GM18499 (cell line): Measurements from ENCODE around the gene PPP1R1B.

Experiments
- ATAC-seq: cut with Tn5 transposase; IDR thresholded peaks from one replicate; pipeline ENCODE4 v1.9.1; 2021; ENCODE audit warnings: moderate number of reproducible peaks; ENCODE audit not compliant: insufficient read depth, unreplicated experiment

PPP1R1B gene

DNA sequence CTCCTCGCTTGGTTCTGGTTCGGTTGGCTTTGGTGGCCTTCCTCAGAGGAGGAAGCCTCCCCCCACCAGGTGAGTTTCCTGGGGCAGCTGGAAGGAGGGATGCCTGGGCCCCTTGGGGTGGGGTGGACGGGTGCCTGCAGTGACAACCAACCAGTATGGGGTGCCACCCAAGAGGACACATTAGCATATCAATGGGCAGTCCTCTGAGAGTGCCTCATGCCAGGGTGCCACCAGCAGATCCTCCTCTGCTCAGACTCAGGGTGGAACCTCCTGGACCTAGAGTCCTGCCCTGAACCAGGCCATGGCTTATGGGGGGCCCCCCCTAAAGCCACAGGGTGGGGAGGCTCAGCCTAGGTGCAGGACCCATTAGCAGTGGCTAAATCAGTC lies 2.7 kb downstream of the PPP1R1B start:
- no peak for ATAC-seq

GRCh38 chr17:39629898-39630297 lies 3.1 kb downstream of the PPP1R1B start:
- no peak for ATAC-seq

DNA sequence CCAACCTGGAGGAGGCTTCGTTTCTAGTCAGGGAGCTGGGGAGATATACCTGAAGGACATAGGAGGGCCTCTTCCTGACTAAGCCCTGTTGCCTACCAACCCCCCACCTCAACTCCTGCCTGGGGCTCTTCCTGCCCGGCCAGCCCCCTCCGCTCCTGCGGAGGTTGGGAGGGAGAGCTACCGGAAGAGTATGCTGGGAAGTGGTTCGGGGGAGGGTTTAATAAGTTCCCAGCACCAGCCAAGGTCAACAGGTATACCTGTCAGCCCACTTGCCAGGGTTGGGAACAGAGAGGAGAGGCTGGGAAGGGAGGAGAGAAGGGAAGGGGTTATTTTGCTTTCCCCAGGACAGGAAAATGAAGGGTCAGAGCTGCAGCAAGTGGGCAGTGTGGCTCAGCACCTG lies 4.7 kb downstream of the PPP1R1B start:
- ATAC-seq: no peak

DNA sequence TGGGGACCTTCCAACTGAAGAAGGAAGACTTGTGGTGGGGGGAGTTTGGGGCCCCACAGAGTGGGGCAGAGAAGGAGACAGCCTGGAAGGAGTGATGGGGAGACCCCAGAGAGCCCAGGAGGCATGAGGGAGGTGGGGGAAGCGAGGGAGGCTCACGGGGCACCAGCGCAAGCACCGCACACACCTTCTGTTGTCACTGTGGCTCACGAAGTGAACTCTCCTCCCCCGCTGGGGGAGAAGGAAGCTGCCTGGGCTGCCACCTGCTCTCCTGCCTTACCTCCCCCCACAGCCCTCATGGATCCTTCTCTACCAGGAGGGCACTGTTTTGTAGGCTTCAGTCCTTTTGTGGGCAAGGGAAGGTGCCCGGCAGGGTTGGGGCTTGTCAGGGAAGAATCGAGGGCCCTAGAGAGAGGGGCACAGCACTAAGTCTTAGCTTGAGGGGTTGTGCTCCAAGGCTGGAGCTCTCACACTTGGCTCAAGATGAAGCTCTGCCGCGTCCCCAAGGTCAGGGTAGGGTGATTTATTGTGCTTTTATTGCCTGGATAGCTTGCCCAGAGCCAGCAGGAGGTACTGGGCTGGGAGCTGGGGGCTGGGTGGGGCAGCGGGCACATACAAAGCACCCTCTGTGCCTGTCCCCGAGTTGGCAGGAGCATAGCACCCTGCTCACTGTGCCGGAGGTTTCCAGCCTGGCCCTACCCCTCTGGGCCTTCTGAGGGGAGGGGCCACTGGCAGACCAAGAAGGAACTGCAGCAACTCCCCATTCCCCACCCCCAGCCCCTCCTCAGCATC lies 5.6 kb downstream of the PPP1R1B start:
- no peak for ATAC-seq

GRCh38 chr17:39633570-39634183 lies 6.9 kb downstream of the PPP1R1B start:
- no peak for ATAC-seq

DNA sequence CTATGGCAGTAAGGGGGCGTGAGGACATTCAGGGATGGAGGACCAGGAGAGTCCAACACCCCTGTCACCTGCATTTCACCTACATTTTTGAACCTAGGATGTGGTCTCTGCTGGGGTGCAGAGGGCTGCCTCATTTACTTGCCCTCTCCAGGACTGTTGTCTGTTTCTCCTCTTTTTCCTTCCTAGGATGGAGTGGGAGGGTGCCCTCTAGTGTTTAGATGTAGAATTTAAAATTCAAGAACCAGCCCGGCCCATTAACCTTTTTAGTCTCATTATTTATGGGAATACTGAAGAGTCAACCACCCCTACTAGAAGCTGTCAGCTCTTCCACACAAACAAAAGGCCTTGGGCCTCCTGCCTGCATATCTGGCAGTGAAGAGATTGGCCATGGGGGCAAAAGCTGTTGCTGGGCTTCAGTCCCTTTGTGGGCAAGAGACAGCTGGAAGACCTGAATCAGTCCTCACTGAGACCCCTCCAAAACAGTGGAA lies 7.7 kb downstream of the PPP1R1B start:
- ATAC-seq: no peak

DNA sequence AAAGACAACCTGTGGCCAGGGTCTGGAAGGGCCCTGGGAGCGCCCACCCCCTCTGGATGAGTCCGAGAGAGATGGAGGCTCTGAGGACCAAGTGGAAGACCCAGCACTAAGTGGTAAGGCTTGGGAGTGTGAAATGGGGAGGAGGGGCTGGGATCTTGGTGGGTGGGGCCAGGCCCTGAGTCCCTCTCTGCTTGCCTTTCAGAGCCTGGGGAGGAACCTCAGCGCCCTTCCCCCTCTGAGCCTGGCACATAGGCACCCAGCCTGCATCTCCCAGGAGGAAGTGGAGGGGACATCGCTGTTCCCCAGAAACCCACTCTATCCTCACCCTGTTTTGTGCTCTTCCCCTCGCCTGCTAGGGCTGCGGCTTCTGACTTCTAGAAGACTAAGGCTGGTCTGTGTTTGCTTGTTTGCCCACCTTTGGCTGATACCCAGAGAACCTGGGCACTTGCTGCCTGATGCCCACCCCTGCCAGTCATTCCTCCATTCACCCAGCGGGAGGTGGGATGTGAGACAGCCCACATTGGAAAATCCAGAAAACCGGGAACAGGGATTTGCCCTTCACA lies 8.9 kb downstream of the PPP1R1B start:
- no peak for ATAC-seq

GRCh38 chr17:39636587-39636926 lies 9.8 kb downstream of the PPP1R1B start:
- no peak for ATAC-seq

- no peak for ATAC-seq
Measured at GRCh38 chr17:39636927-39637736, 10.4 kb downstream of the PPP1R1B start, which contains the start of gene STARD3. Gene STARD3 (plus strand): TSS chr17:39637144. CDS start chr17:39653532, 16,388 bp downstream.

DNA sequence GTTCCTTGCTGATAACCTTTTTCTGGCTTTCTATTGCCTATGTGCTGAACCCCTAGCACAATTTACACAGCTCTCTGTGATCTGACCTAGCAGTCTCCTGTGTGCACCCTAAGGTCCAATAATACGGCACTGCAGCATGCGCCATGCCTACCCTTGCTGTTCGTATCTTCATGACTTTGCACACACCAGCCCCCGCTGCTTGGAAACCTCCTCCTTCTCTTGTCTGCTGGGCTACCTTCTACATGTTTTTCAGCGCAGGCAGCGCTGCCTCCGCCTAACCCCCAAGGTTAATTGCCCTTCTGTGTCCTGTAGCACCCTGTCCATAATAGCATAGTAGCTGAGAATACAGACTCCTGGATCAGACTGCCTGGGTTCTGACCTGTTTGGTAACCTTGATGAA lies 11.6 kb downstream of the PPP1R1B start:
- ATAC-seq: no peak

DNA sequence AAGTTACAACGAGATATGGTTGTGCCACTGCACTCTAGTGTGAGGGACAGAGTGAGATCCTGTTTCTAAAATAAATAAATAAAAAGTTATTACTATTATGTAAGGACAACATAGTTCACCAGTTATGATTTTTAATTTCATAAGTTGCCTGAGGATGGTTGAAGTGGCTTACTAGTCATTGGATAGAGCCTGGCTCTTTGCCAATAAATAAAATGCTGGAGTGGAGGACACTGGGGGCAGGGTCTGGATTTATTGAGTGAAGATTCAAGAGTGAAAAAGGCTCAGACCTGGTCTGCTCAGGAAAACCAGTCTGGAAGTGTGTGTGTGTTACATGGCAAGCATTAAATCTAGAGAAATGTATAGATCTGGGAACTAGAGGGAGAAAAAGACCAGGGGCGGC lies 12.3 kb downstream of the PPP1R1B start:
- ATAC-seq: no peak

DNA sequence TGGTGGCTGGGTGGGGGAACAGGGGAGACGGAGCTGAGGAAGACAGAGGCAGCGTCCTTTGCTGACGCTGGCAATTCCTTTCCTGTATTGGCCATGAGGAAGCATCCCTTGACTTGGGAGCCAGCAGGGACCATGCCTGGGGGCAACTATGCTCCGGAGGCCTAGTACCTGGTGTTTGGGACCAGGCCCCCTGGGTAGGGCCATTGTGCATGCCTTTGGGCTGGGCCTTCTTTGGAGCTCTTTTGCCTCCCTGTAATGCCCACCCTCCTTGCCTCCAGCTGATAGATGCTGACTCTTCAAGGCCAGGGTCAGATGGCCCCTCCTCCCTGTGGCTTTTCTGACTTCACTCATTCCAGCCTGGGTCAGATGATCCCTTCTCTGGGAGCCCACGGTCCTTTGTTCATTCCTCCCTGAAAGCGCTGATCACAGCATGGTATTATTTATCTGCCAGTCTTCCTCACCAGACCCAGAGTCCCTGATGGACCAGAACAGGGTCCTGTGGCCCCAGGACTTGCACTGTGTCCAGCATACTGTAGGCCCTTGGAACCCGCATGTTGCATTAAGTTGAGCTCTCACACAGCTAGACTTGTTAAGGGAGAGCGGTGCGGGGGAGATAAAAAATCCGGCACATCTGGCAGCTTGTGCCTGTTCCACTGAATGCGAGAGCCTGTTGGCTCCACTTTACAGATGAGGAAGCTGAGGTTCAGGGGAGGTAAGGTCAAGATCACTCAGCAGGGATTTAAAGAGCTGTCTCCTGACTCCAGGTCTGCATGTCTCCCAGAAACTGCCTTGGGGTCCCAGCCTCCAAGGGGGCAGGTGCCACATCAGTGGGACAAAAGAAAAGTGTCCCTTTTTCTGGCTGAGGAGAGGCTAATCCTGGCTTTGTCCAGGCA lies 13.1 kb downstream of the PPP1R1B start:
- ATAC-seq: no peak

DNA sequence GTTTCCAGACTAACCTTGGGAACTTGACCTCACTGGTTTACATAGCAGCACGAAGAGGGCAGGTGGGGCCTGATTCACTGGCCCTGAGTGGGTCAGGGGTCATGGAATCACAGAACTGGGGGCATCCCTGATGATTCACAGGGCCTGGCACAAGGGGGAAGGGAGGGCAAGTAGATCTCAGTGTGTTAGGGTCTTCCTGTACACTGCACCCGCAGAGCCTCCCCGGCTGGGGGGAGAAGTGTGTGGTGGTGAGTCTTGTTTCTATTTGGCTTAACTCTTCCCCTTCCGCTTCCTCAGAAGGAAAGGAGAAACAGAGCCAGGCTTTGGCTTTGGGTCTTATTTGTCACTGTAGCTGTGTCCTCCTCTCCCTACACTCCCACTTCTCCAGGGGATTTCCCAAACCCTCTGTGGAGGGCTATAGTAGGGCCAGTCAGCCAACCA lies 13.9 kb downstream of the PPP1R1B start:
- no peak for ATAC-seq

DNA sequence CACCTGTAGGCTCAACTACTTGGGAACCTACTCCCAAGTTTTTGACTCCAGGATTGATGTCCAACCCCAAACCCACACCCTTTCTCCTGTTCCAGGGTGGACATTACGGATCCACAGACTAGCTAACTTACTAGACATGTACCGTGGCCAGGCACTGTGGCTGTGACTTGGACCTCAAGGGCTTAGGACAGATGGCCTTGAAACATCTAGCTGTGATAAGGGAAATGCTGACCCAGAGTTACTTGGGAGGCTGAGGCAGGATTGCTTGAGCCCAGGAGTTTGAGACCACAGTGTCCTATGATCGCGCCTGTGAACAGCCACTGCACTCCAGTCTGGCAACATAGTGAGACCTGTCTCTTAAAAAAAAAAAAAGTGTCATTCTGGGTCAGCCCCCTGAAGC lies 14.3 kb downstream of the PPP1R1B start:
- ATAC-seq: no peak

- ATAC-seq: no peak
Measured at GRCh38 chr17:39641883-39642282, 15.1 kb downstream of the PPP1R1B start.

DNA sequence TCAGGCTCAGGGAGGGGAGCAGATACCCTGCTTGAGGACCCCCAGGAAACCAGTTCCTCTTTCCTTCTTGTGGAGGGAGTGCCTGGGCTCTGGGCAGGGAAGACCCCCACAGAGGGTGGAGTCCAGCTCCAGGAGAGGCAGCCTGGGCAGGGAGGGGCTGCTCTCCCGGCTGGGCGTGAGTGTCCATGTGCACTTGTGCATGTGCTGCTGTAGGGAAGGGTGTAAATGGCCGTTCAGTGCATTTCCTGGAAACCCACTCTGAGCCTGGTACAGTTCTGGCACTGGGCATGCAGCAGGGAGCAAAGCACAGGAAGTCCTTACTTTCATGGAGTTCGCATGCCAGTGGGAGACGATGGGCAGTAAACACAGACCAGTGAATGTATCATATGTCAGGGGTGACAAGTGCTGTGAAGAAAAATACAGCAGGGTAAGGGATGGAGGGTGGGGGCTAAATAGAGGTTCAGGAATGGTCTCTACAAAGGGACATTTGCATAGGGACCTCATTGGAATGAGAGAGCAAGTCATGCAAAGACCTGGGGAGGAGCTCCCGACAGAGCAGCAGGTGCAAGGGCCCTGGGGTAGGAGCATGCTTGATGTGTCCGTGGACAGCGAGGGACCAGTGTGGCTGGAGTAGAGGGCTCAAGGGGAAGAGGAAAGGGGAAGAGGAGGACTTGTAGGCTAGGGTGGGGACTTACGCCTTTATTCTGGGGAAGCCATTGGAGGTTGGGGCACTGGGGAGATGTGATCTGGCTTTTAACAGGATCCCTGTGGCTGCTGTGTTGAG lies 15.7 kb downstream of the PPP1R1B start:
- ATAC-seq: no peak

- no peak for ATAC-seq
Measured at GRCh38 chr17:39643271-39643670, 16.5 kb downstream of the PPP1R1B start.

GRCh38 chr17:39647256-39647655 lies 20.5 kb downstream of the PPP1R1B start:
- no peak for ATAC-seq
